NCI-H510A (cell line): ENCODE data around the gene TRAF3.
"Not testable (repeated sequence)": the region's sequence is repeated elsewhere in the genome, so short reads cannot be mapped to it uniquely, and the experiment has no call there.

ENCODE experiments used
- DNase-seq: peaks from one replicate; lab custom pipeline; 2025; lab: John Stamatoyannopoulos, UW

Gene TRAF3

DNA sequence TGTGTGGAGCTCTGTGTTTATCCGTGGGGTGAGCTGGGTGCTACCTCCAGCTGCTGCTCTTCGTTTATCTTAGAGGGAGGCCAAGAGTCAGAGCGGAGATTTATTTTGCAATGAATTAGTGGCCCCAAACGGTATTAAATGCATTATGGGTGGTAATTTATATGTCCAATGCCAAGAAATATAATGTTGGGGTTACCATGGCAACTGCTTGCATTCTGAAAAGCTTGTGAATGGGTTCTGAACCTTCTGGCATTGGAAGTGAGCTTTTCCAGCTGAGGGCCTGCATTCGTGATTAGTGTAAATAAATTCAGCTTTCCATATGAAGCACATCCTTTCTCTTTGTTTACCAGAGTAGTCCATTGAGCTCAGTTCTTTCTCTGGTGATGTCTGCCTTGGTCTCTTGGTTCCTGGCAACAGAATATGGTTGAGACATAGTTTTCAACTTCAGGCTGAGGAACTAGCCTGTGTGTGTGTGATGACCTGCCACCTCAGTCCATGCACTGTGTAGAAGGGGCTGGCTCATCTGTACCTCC is 51.8 kb downstream of the TRAF3 start:
- DNase-seq: no peak

DNA sequence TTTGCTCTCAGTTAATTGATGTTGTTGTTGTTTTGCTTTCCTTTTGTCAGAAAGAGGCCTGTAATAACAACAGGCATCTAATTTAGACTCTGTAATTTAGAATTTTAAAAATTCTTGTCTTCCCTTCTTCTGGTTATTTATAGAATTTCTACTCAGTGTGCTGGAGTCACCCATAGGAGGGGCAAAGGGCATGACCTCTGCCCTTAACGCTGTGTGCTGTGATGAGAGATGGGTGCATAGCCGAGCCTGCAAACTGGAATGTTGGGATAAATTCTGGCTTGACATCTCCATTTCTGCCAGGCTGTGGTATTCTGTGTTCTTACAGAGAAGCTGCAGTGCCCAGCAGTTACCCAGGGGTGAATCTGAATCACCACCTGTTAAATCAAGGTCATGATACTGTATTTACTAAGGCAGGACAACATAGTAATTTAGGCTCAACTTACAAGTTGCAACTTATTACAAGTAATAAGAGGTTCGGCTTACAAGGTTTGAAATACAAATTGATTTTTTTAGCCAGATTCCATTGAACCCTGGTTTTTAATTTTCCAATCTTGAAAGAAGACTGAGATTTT is 53.3 kb downstream of the TRAF3 start:
- DNase-seq: no peak

DNA sequence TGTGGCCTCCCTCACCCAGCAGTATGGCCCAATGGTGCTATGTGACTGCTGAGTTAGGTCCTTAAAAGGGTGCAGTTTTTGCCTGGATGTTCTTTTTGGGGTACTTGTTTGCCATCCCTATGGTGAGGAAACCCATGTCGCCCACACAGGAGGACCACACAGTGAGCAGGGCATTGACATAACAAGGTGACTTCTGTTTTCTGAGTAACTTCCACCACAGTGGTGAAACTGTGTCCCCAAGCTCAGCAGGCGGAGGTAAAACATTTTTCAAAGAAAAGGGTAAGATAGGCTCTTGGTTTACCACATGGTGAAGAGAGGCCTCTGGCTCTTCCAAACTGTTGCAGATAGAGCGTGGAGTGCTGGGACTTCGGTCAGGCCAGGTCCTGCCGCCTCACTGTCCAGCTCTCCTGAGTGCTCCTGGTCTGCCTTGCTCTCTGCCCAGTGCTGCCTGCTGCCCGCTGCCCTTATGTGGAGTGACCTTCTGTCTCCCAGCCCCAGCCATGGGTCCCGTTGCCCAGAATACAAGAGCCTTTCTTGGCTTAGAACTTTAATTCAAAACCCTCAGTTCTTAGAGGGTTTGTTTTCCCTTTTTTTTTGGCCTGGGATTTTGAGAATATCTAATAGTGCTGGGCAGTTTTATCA is 54.0 kb downstream of the TRAF3 start:
- DNase-seq: no peak

DNA sequence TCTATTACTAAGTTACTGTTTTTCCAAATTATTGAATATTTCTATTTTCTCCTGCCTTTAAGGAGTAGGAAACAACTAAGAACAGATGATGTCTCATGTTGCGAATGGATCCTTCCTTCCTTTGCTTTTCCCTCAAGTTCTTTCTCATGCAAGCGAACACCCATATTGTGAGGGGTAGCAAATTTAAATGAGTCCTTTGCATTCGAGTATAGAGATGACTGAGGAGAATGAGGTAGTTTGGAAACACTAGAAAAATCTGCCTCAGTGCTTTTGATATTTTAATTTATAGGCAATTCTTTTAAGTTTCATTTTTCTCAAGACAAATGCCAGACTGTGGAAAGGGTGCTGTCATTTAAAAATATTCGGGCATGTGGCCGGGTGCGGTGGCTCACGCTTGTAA is 56.1 kb downstream of the TRAF3 start:
- no peak for DNase-seq

DNA sequence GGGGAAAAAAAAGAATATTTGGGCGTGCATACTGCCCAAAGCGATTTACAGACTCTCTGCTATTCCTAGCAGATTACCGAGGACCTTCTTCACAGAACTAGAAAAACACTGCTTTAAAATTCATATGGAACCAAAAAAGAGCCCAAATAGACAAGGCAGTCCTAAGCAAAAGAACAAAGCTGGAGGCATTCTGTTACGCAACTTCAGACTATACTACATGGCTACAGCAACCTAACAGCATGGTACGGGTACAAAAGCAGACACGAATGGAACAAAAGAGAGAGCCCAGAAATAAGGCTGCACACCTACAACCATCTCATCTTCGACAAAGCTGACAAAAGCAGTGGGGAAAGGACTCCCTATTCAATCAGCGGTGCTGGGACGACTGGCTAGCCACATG is 56.7 kb downstream of the TRAF3 start:
- no peak for DNase-seq

DNA sequence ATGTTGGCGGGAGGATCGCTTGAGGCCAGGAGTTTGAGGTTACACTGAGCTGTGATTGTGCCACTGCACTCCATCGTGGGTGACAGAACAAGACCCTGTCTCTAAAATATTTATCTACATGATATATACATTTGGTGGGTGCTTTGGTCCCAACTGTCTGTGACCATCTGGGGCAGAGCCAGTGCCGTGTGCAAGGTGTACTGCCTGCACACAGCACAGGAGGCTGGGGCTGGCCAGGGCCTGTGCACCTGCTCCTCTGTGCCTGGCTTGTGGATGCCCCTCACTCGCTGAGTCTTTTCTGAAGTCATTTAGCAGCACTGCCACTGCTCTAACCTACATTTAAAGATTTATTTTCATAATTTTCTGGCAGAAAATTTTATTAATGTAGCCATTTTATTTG is 58.7 kb downstream of the TRAF3 start:
- DNase-seq: no peak

DNA sequence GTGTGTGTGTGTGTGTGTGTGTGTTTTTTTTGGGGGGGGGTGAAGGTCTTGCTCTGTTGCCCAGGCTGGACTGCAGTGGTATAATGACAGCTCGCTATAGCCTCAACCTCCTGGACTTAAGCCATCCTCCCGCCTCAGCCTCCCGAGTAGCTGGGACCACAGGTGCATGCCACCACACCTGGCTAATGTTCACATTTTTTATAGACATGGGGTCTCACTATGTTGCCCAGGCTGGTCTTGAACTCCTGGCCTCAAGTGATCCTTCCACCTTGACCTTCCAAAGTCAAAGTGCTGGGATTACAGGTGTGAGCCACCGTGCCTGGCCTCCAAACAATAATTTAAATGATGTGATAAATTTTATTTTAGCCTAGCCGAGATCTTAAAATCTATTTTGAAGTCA is 59.9 kb downstream of the TRAF3 start:
- not testable (repeated sequence) for DNase-seq

DNA sequence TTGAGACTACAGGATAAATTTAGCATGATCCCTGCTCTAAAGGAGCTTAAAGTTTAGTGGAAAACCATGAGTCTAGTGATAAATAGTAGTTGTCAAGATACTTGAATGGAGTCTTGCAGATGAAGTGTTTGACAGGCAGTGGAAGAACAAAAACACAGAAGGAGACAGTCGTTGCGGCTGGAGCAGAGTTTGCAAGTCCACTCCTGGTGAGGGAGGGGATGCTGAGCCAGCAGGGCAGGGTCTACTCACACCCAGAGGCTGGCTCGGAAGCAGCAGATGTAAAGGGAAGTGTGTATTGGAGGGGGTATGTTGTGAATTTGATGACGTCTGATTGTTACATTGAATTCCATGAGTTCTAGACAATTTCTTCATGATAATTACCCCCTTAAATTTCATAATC is 61.3 kb downstream of the TRAF3 start:
- no peak for DNase-seq

DNA sequence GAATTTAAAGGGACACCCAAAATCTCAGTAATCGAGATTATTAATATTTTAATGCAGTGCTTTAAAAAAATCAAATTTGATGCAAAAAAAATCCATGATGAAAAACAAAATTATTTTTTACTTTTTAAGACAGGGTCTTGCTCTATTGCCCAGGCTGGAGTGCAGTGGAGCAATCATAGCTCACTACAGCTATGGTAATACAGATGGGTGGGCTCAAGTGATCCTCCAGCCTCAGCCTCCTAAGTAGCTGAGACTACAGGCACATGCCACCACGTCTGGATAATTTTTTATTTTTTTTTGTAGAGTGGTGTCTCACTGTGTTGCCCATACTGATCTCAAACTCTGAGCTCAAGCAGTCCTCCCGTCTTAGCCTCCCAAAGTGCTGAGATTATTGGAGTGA is 62.9 kb downstream of the TRAF3 start:
- no peak for DNase-seq

DNA sequence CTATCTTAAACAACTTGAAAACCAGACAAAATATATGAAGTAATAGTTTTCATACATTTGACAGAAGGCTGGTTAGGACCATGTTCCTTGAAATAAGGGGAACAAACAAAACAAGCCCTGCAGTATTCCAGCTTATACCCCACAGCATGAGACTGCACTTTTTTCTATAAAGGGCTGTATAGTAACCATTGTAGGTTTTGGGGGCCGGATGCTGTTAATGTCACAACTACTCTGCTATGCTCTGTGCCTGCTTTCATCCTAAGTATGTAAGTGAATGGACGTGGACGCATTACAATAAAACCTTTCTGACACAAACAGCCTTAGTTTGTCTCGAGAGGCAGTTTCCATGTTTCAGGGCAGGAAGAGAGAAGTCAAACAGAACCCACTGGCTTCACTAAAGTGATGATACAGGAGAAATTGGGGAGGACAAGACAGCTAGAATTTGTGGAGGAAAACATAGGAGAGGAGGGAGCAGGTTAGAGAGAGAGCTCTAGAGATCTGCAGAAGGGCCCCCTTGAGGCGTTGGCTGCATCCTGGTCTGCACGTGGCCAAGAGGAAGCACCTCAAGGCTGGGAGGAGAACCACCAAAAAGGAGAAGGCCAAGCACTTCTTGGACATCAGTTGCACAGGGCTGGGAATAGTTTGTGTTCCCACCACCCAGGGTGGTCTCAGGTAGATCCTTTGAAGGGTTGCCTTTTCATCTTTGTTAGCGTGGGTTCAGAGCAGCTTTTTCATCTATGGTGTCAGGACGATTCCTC is 63.7 kb downstream of the TRAF3 start:
- no peak for DNase-seq

DNA sequence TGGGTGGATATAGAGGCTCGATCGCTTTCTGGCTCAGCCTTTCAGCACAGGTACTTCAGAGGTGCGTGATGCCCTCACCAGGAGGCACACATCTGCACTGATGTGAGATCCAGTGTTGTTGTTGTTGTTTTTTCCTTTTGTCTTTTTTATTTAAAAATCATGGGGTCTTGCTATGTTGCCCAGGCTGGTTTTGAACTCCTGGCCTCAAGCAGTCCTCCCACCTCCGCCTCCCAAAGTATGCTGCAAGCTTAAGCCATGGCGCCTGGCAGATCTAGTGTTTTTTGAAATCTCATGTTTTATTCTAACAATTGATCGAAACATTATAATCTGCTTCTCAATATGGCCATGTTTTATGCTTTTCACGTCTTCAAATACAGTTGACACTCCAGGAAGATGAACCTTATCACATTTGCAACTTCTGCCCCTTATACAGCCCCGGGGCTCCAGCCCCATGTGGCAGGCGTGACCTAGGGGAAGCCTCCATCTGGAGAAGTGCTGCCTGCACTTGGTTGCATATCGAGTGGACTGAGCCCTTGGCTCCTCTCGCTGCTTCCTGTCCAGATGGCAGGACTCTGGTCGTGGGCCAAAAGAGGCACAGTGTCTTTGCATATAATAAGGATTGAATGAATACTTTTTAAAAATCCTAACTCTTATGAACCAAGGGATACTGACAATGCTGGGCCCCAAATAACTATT is 71.7 kb downstream of the TRAF3 start:
- DNase-seq: no peak

DNA sequence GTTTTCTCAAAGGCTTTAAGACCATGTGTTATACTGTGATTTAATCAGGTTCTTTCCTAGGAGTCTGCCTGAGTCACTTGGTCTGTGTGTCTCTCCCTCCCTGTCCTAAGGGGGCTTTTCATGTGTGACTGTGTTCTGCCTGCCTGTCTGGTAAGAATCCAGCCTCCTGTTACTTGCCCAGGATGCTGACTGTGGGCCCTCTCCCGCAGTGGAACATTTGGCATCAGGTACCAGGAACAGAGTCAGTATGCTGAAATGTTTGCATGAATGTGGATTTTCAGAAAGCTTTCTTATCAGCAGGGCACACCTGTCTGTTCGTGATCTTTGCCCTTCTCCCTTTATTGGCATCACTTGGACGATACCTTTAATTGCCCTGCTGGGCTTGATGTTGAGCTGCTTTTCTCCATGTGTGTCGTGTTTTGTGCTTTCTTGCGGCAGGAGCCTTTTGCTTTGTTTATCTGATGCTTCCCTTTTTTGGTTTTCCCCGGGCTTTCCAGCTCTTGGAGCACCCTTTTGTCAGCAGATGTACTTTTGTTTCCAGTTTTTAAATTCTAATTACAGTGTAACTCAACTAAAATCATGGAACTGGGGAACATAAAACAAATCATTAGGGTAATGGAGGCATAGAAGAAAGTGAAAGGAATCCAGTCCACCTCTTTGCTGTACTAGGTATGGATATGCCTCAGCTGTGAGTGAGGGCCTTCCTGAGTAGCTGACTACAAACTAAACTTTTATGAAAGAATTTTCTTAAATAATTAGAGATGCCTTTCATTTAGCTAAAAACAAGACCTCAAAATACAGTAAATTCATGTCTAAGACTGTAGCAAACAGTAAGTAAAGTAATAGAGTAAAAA is 72.5 kb downstream of the TRAF3 start:
- no peak for DNase-seq

DNA sequence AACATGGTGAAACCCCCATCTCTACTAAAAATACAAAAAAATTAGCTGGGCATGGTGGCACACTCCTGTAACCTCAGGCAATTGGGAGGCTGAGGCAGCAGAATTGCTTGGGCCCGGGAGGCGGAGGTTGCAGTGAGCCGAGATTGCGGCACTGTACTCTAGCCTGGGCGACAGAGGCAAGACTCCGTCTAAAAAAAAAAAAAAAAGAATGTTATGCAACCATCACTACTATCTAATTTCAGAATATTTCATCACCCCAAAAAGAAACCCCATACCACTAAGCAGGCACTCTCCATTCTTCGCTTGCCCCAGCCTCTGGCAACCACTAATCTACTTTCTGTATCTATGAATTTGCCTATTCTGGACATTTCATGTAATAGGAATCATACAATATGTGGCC is 76.4 kb downstream of the TRAF3 start:
- DNase-seq: no peak

DNA sequence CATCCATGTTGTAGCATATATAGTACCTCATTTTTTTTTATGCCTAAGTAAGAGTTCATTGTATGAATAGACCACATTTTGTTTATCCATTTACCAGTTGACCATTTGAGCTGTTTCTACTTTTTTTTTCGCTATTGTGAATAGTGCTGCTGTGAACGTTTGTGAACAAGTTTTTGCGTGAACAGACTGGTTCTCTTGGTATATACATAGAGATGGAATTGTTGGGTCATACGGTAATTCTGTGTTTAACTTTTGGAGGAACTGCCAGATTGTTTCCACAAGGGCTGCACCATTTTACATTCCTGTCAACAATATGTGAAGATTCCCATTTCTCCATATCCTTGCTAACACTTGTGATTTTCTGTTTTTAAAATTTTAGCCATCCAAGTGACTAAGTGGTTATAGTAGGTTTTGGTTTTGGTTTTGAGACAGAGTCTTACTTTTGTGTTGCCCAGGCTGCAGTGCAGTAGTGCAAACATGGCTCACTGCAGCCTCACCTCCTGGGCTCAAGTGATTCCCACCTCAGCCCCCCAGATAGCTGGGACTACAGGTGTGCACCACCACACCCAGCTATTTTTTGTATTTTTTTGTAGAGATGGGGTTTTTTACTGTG is 76.9 kb downstream of the TRAF3 start:
- DNase-seq: no peak

DNA sequence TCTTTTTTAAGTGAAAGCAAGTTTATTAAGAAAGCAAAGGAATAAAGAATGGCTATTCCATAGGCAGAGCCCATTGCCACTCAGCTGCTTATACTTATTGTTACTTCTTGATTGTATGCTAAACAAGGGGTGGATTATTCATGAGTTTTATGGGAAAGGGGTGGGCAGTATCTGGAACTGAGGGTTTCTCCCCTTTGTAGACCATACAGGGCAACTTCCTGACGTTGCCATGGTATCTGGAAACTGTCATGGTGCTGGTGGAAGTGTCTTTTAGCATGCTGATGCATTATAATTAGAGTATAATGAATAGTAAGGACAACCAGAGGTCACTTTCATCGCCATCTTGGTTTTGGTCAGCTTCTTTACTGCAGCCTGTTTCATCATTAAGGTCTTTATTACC is 78.9 kb downstream of the TRAF3 start:
- no peak for DNase-seq

DNA sequence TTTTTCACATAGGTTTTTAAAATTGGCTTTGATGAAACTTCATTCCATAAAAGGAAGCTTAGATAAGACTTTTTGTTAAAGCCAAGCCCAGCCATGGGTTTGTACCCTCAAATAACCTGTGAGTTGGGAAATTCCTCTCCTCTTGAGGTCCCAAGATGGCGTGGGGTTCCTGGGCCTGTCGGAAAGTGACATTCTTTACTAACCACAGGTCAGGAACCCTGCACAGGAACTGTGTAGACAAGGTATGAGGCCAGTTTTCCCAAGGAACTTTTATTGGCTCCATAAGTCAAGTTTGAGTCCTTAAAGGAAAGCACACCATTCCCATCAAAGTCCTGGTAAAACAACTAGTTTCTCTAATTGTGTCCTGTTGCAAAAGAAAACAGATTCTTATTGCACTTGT is 80.2 kb downstream of the TRAF3 start:
- DNase-seq: no peak

DNA sequence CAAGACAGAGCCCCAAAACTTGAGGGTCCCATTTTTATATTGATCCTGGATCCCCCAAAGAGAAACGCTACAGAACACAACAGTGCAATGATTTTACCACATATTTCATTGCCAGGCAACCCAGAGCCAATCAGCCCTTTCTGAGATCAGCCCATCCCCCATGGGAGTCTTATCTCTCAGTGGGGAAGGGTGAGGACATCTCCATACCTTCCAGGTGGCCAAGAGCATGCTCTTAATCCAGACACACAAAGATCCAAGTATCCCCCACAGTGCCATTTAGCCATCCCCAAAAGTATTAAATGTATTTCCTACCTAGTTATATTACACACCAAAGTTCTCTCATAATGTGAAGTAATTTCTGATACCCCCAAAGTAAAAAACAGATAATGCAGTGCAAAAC is 82.7 kb downstream of the TRAF3 start:
- no peak for DNase-seq

DNA sequence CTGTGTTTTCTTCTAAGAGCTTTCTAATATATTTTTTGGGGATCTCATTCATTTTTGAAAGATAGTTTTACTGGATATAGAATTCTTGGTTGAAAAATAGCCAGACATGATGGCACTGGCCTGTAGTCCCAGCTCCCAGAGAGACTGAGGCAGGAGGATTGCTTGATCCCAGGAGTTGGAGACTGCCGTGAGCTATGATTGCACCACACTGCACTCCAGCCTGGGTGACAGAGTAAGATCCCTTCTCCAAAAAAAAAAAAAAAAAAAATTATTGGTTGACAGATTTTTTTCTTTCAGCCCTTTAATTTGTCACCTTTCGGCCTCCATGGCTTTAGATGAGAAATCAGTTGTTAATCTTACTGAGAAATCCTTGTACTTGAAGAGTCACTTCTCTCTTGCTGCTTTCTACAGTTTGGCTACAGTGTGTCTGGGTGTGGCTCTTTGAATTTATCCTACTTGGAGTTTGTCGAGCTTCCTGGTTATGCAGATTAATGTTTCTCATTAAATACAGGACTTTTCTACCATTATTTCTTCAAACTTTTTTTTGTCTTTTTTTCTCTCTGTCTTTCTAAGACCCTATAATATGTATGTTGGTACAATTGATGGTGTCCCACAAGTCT is 85.0 kb downstream of the TRAF3 start:
- DNase-seq: no peak

DNA sequence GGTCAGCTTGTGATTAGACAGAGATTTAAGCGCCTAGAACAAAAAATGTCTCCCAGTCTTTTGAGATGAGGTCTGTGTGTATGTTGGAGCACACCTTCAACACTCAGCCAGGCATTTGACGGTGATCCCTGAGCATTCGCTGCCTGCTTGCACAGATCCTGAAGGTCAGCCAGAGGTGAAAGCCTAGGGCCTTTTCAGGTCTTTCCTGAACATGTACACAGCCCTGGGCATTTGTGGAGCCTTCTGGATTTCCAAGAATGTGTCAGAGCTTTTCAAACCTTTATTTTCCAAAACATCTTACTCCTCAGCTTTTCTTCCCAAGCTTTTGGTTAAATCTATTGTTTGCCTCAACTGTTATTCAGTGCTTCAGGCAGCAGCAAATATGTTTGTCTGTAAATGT is 86.1 kb downstream of the TRAF3 start:
- no peak for DNase-seq

DNA sequence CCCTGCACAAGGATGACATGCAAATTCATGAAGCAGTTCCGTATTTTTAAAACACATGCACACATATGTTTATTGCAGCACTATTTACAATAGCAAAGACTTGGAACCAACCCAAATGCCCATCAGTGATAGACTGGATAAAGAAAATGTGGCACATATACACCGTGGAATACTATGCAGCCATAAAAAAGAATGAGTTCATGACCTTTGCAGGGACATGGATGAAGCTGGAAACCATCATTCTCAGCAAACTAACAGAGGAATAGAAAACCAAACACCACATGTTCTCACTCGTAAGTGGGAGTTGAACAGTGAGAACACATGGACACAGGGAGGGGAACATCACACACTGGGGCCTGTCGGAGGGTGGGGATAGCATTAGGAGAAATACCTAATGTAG is 88.7 kb downstream of the TRAF3 start:
- DNase-seq: not testable (repeated sequence)
